ENCODE measurements around the gene HERC3. TPM values are rescaled to one million over a fixed set of nuclear protein-coding genes. Genes with fewer than 3 reads are reported as not detected.
A peak's percentile ranks its signal among the peaks of the same experiment; 100 is the strongest.

HERC3 gene
- total and polyA plus RNA-seq, 8 donors: 4.4 to 58.0 (median 34.2) TPM

DNA sequence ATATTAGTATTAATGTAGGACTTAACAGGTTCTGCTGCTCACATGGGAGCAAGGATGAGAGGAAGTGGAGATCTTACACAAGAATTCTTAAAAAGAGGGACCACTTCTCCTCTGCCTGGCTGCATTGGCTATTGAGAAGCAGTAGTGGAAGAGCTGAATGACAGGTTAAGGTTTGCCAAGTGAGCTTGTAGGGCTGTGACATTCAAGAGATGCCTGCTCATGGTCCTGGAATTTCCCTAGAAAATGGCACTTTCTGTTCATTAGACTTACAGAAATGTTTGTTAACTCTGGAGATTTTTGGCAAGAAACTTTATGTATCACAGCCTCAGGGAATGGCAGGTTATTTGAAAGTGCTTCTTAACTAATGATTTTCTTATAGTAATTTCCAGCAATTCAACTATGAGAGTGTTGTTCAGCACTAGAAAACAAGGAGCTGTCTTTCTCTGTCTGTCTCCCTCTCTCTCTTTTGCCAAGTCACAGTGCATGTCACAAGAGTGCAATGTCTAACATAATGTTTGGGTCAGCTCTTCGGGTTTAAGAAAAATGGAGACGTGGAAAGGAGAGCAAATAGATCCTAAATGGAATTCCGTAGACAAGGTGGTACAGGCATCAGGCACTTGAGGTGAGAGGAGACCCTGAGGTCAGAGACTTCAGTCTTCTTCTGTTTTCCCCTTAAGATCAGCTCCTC lies 113.7 kb downstream of the HERC3 start:
- Histone ChIP-seq H3K9me3 (no peaks in the 10 kb centered on the region), H3K36me3 (peaks cover 8 to 77% (median 65%) of the 10 kb centered on the region in 4 donors), H3K27me3 (no peaks in the 10 kb centered on the region), H3K4me3 (no peak overlapping the region), H3K4me1 (peaks cover 0 to 12% (median 6%) of the 10 kb centered on the region in 4 donors), H3K27ac (peak overlapping the region in 2 of 5 donors; percentile 8 to 25)
- WGBS, 5 donors: 65 to 76% (median 69%) methylated on average over 3 of the region's 3 CpGs
- intact Hi-C loops (cut with DNase I; ENCODE audit: low total_unique reads): loop anchor here (10.0 kb wide), 1 partner anchor 319 kb away; no protein-coding TSS in a partner anchor
- TF ChIP-seq EP300 (IDR thresholded peaks at IDR 0.05): no peak
- no peak for TF ChIP-seq POLR2A (IDR thresholded peaks at IDR 0.05)
- TF ChIP-seq, protein P1, sequence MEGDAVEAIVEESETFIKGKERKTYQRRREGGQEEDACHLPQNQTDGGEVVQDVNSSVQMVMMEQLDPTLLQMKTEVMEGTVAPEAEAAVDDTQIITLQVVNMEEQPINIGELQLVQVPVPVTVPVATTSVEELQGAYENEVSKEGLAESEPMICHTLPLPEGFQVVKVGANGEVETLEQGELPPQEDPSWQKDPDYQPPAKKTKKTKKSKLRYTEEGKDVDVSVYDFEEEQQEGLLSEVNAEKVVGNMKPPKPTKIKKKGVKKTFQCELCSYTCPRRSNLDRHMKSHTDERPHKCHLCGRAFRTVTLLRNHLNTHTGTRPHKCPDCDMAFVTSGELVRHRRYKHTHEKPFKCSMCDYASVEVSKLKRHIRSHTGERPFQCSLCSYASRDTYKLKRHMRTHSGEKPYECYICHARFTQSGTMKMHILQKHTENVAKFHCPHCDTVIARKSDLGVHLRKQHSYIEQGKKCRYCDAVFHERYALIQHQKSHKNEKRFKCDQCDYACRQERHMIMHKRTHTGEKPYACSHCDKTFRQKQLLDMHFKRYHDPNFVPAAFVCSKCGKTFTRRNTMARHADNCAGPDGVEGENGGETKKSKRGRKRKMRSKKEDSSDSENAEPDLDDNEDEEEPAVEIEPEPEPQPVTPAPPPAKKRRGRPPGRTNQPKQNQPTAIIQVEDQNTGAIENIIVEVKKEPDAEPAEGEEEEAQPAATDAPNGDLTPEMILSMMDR (IDR thresholded peaks at IDR 0.05): no peak
- no peak for TF ChIP-seq POLR2AphosphoS5 (IDR thresholded peaks at IDR 0.05)
- no peak for DNase-seq

DNA sequence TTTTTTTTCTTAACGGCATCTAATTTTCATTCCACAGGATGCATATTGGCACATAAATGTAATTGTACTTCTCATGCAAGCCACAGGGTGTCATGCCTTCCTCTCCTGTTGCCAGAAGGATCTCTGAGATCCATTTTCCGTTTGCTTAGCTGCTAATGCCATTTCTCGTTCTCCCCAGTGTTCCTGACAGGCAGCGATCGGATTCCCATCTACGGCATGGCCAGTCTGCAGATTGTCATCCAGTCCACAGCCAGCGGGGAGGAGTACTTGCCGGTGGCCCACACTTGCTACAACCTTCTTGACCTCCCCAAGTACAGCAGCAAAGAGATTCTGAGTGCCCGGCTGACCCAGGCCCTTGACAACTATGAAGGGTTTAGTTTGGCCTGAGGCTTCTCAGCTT lies 114.3 kb downstream of the HERC3 start:
- Histone ChIP-seq H3K36me3 (peaks cover 8 to 82% (median 70%) of the 10 kb centered on the region in 4 donors), H3K4me3 (no peak overlapping the region), H3K27me3 (no peaks in the 10 kb centered on the region), H3K27ac (peak overlapping the region in 3 of 5 donors; percentile 16 to 54 (median 36)), H3K4me1 (peaks cover 0 to 12% (median 6%) of the 10 kb centered on the region in 4 donors), H3K9me3 (no peaks in the 10 kb centered on the region)
- TF ChIP-seq, protein P1 (IDR thresholded peaks at IDR 0.05): peak in 5 of 7 experiments; percentile 41 to 88 (median 52)
- TF ChIP-seq POLR2AphosphoS5 (IDR thresholded peaks at IDR 0.05) (peak in 1 of 3 donors; percentile 66), POLR2A (IDR thresholded peaks at IDR 0.05) (no peak), EP300 (IDR thresholded peaks at IDR 0.05) (no peak)
- intact Hi-C loops (cut with DNase I; ENCODE audit: low total_unique reads): loop anchor here (10.0 kb wide), 1 partner anchor 318 kb away; no protein-coding TSS in a partner anchor
- WGBS, 5 donors: 37 to 56% (median 48%) methylated on average over 9 of the region's 9 CpGs
- peak in 1 of 2 donors; percentile 81 for DNase-seq

DNA sequence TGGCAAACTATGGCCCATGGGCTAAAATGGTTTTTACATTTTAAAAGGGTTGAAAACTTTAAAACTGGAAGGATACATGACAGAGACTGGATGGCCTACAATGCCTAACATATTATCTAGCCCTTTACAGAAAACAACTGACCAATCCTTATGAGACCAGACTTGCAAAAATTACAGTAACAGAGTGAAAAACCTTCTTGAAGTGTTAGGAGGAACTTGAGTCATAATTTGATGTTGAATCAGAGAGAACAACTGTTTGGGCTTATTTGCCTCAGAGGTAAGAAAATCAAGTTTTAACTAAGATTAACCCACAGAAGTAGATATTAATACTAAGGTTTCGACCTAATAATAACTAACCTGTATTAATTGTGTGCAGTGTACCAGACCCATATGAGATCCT lies 117.7 kb downstream of the HERC3 start:
- H3K4me1 ChIP-seq: peaks cover 0 to 12% (median 6%) of the 10 kb centered on the region in 4 donors
- peaks cover under 1 to 66% (median 61%) of the 10 kb centered on the region in 4 donors for H3K36me3 ChIP-seq
- no peaks in the 10 kb centered on the region for H3K9me3 ChIP-seq
- intact Hi-C loops (cut with DNase I; ENCODE audit: low total_unique reads): loop anchor here (10.0 kb wide), 1 partner anchor 315 kb away; no protein-coding TSS in a partner anchor
- WGBS, 5 donors: 88 to 100% (median 94%) methylated on average over 1 of the region's 1 CpG
- TF ChIP-seq EP300 (IDR thresholded peaks at IDR 0.05) (no peak), POLR2AphosphoS5 (IDR thresholded peaks at IDR 0.05) (no peak), POLR2A (IDR thresholded peaks at IDR 0.05) (no peak)
- TF ChIP-seq, protein P1 (IDR thresholded peaks at IDR 0.05): no peak
- H3K27ac ChIP-seq: no peak overlapping the region
- H3K4me3 ChIP-seq: no peak overlapping the region
- no peak for DNase-seq
- H3K27me3 ChIP-seq: no peaks in the 10 kb centered on the region

DNA sequence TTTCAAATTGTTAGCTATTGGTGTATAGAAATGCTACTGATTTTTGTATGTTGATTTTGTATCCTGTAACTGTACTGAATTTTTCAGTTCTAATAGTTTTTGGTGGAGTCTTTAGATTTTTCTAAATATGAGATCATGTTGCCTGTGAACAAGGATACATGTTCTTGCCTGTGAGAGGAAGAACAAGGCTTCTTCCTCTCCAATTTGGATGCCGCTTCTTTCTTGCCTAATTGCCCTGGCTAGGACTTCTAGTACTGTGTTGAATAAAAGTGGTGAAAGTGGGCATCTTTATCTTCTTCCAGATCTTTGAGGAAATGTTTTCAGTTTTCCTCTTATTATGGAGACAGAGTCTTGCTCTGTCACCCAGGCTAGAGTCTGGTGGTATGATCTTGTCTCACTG lies 121.5 kb downstream of the HERC3 start:
- H3K36me3 ChIP-seq: peaks cover 11 to 68% (median 64%) of the 10 kb centered on the region in 4 donors
- H3K4me1 ChIP-seq: no peaks in the 10 kb centered on the region
- 88 to 100% (median 96%) methylated on average over 1 of the region's 1 CpG for WGBS, 5 donors
- no peak for DNase-seq
- TF ChIP-seq EP300 (IDR thresholded peaks at IDR 0.05) (no peak), POLR2AphosphoS5 (IDR thresholded peaks at IDR 0.05) (no peak), POLR2A (IDR thresholded peaks at IDR 0.05) (no peak)
- TF ChIP-seq, protein P1 (IDR thresholded peaks at IDR 0.05): no peak
- no peak overlapping the region for H3K4me3 ChIP-seq
- H3K27ac ChIP-seq: no peak overlapping the region
- intact Hi-C loops (cut with DNase I; ENCODE audit: low total_unique reads): no loop called here
- no peaks in the 10 kb centered on the region for H3K27me3 ChIP-seq
- peaks cover 6 to 18% (median 12%) of the 10 kb centered on the region in 4 donors for H3K9me3 ChIP-seq
